Measurements from ENCODE around the gene FAM229A. TPM values are rescaled to one million over a fixed set of nuclear protein-coding genes. Genes with fewer than 3 reads are reported as not detected.
A peak's percentile ranks its signal among the peaks of the same experiment; 100 is the strongest.

FAM229A gene
- total RNA-seq, 3 donors from 2014 or later (not counting 1 experiment from before 2014, with no cell fraction given) = 18.3 to 23.5 (median 21.0) TPM

DNA sequence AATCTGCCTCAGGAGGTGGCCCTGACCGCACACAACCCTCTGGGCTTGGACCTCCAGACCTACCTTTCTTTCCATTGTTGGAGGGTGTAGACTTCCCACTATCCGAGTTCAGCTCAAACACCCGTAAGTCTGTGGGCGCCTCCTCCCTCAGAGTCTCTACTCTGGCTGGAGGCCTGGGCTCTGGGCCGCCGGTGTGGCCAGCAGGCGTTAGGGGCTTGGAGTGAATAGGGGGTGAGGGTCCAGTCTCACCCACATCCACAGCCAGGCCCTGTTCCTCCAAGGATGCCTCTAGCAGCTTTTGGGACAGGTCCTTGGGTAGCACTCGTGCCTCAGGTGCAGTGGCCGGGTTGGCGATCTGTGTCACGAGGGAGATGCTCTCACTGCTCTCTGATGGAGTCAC, 13.9 kb upstream of the FAM229A start:
- H3K27me3 Mint-ChIP-seq (ENCODE audit: low read depth in 2 of 2) = no peaks in the 10 kb centered on the region
- no peaks in the 10 kb centered on the region for H3K9me3 ChIP-seq (ENCODE audit: control insufficient read depth, insufficient read depth, low read length)
- TF ChIP-seq, protein P1, sequence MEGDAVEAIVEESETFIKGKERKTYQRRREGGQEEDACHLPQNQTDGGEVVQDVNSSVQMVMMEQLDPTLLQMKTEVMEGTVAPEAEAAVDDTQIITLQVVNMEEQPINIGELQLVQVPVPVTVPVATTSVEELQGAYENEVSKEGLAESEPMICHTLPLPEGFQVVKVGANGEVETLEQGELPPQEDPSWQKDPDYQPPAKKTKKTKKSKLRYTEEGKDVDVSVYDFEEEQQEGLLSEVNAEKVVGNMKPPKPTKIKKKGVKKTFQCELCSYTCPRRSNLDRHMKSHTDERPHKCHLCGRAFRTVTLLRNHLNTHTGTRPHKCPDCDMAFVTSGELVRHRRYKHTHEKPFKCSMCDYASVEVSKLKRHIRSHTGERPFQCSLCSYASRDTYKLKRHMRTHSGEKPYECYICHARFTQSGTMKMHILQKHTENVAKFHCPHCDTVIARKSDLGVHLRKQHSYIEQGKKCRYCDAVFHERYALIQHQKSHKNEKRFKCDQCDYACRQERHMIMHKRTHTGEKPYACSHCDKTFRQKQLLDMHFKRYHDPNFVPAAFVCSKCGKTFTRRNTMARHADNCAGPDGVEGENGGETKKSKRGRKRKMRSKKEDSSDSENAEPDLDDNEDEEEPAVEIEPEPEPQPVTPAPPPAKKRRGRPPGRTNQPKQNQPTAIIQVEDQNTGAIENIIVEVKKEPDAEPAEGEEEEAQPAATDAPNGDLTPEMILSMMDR (IDR thresholded peaks at IDR 0.05) = no peak
- peaks cover 12 to 22% of the 10 kb centered on the region in 2 donors for H3K4me1 Mint-ChIP-seq
- no peaks in the 10 kb centered on the region for H3K27me3 ChIP-seq (ENCODE audit: control insufficient read depth, insufficient read depth, low read length)
- H3K36me3 Mint-ChIP-seq = peaks cover 14% of the 10 kb centered on the region
- WGBS (ENCODE audit: insufficient coverage) = 95% methylated on average over 9 of the region's 11 CpGs
- H3K27ac ChIP-seq (ENCODE audit: low read length) = no peak overlapping the region
- H3K4me3 ChIP-seq (ENCODE audit: low read length) = no peak overlapping the region
- peaks cover 75% of the 10 kb centered on the region for H3K36me3 ChIP-seq (ENCODE audit: control insufficient read depth, insufficient read depth, low read length)
- no peak overlapping the region for H3K4me3 Mint-ChIP-seq
- DNase-seq (no peak), ATAC-seq (no peak)
- no peaks in the 10 kb centered on the region for H3K9me3 Mint-ChIP-seq
- intact Hi-C loops (cut with micrococcal nuclease) = no loop called here
- H3K27ac Mint-ChIP-seq = no peak overlapping the region
- peaks cover 13% of the 10 kb centered on the region for H3K4me1 ChIP-seq (ENCODE audit: control insufficient read depth, insufficient read depth, low read length)

DNA sequence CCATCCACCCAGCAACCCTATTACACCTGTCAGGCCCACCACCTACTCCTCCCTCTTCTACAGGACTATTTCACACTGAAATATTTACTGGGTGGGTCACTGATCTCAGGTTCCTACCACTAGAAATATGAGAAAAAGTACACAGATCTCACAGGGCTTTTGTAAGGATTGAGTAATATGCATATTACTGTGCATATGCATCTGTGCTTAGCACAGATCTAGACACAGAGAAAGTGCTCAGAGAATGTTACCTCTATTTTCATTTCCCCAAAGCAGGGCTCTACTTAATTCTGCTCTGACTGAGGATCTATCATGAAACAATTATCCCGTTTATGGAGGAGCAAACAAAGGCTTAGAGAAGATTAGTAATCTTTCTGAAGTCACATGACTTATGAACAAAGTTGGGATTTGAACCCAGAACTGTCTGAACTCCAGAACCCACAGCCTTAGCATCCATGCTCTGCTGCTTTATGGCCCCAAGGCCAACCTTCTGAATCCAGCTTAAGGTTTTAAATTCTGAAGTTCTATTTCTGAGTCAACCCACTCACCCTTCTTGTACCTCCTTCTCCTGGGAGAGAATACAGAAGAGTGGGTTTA, 11.8 kb upstream of the FAM229A start:
- DNase-seq (no peak), ATAC-seq (no peak)
- Mint-ChIP-seq H3K27ac (no peak overlapping the region), H3K27me3 (ENCODE audit: low read depth in 2 of 2) (no peaks in the 10 kb centered on the region), H3K36me3 (peaks cover 4% of the 10 kb centered on the region), H3K9me3 (no peaks in the 10 kb centered on the region), H3K4me1 (peaks cover 12 to 22% of the 10 kb centered on the region in 2 donors), H3K4me3 (no peak overlapping the region)
- Histone ChIP-seq H3K4me1 (ENCODE audit: control insufficient read depth, insufficient read depth, low read length) (peaks cover 13% of the 10 kb centered on the region), H3K27me3 (ENCODE audit: control insufficient read depth, insufficient read depth, low read length) (no peaks in the 10 kb centered on the region), H3K9me3 (ENCODE audit: control insufficient read depth, insufficient read depth, low read length) (no peaks in the 10 kb centered on the region), H3K36me3 (ENCODE audit: control insufficient read depth, insufficient read depth, low read length) (peaks cover 65% of the 10 kb centered on the region), H3K4me3 (ENCODE audit: low read length) (no peak overlapping the region), H3K27ac (ENCODE audit: low read length) (no peak overlapping the region)
- intact Hi-C loops (cut with micrococcal nuclease) = no loop called here
- TF ChIP-seq, protein P1 (IDR thresholded peaks at IDR 0.05) = no peak
- WGBS (ENCODE audit: insufficient coverage) = 91% methylated on average over 1 of the region's 1 CpG

DNA sequence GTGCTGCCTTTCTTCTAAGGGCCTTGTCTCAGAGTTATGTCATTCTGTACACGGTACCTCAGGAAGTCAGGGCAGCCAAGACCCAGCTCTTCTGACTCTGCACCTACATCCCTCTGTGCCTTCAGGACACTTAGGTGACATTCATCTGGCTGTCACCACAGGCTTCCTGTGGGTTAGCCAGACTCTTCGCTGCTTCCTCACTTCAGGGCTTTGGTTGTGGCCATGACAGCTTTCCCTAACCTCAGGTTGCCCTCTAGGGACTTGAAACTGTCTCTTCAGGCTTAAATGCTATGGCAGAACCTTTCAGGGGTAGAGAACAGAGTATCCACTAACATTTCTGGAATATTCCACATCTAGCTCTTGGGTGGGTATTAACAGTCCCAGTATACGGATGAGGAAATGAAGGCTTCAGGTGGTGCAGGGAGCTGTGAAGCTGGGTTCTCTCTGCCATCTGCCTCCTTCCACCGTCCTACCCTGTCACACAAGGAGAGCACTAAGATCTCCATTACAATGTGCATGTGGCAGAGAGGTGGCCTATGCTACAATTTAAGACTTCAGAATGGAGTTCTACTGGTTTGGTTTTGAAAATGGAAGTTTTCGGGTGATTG, 10.0 kb upstream of the FAM229A start:
- peak in 1 of 2 donors; percentile 85 for DNase-seq
- no peak overlapping the region for H3K27ac ChIP-seq (ENCODE audit: low read length)
- H3K27me3 ChIP-seq (ENCODE audit: control insufficient read depth, insufficient read depth, low read length) = no peaks in the 10 kb centered on the region
- TF ChIP-seq, protein P1 (IDR thresholded peaks at IDR 0.05) = no peak
- H3K36me3 ChIP-seq (ENCODE audit: control insufficient read depth, insufficient read depth, low read length) = peaks cover 62% of the 10 kb centered on the region
- Mint-ChIP-seq H3K9me3 (no peaks in the 10 kb centered on the region), H3K27ac (peak overlapping the region; percentile 68 to 77), H3K27me3 (ENCODE audit: low read depth in 2 of 2) (no peaks in the 10 kb centered on the region), H3K4me1 (peaks cover 12 to 22% of the 10 kb centered on the region in 2 donors), H3K36me3 (no peaks in the 10 kb centered on the region), H3K4me3 (no peak overlapping the region)
- 51% methylated on average over 4 of the region's 5 CpGs for WGBS (ENCODE audit: insufficient coverage)
- intact Hi-C loops (cut with micrococcal nuclease) = loop anchor here (1.0 kb wide), 1 partner anchor 37 kb away; no protein-coding TSS in a partner anchor
- peak; percentile 68 to 71 (median 70) for ATAC-seq
- peaks cover 13% of the 10 kb centered on the region for H3K4me1 ChIP-seq (ENCODE audit: control insufficient read depth, insufficient read depth, low read length)
- H3K4me3 ChIP-seq (ENCODE audit: low read length) = no peak overlapping the region
- no peaks in the 10 kb centered on the region for H3K9me3 ChIP-seq (ENCODE audit: control insufficient read depth, insufficient read depth, low read length)

Measured in natural killer cell (primary cell).